HFFc6 (cell line): ENCODE results near the gene PTPN14. TPM values are rescaled to one million over a fixed set of nuclear protein-coding genes. Genes with fewer than 3 reads are reported as not detected.
A peak's percentile ranks its signal among the peaks of the same experiment; 100 is the strongest.

Experiments used
- DNase-seq: peaks from one replicate; pipeline ENCODE4 v3.0.0-alpha.2; 2018
- H3K27ac Mint-ChIP-seq: 2 replicates; pipeline ENCODE4 v1.8.0; 2020; ENCODE audit warnings: mild to moderate bottlenecking, mixed read lengths
- H3K27me3 Mint-ChIP-seq: 2 replicates; pipeline ENCODE4 v1.8.0; 2021; ENCODE audit warnings: mild to moderate bottlenecking, moderate library complexity, mixed read lengths; ENCODE audit not compliant: insufficient read depth
- H3K36me3 Mint-ChIP-seq: 2 replicates; pipeline ENCODE4 v1.8.0; 2021; ENCODE audit warnings: low read depth, mixed read lengths
- H3K4me1 Mint-ChIP-seq: 2 replicates; pipeline ENCODE4 v1.8.0; 2020; ENCODE audit warnings: low read depth, mixed read lengths
- H3K4me3 Mint-ChIP-seq: 2 replicates; pipeline ENCODE4 v1.8.0; 2020; ENCODE audit warnings: mild to moderate bottlenecking, moderate library complexity, mixed read lengths
- H3K9me3 Mint-ChIP-seq: 2 replicates; pipeline ENCODE4 v1.8.0; 2020; ENCODE audit warnings: mild to moderate bottlenecking, mixed read lengths
- total RNA-seq, 6 experiments: library from RNA; stranded (reverse); fragmentation: NEBNext Ultra II Directional; extraction: Animal tissue kit (Norgen Biotek cat#: 25700); gene quantifications; 2 replicates in 1 of 6; 3 replicates in 5 of 6; pipeline ENCODE4 v1.2.3, GENCODE V29; 2021
- TF ChIP-seq, protein P1 (sequence below): fragments of 200-600 bp; sonication (generic); IDR thresholded peaks from 2 replicates; pipeline ENCODE4 v1.5.0; 2021; ENCODE audit warnings: antibody characterized with exemption, mild to moderate bottlenecking

PTPN14 gene
- total RNA-seq, 6 experiments from 2014 or later = 93.6 to 140 (median 106) TPM

DNA sequence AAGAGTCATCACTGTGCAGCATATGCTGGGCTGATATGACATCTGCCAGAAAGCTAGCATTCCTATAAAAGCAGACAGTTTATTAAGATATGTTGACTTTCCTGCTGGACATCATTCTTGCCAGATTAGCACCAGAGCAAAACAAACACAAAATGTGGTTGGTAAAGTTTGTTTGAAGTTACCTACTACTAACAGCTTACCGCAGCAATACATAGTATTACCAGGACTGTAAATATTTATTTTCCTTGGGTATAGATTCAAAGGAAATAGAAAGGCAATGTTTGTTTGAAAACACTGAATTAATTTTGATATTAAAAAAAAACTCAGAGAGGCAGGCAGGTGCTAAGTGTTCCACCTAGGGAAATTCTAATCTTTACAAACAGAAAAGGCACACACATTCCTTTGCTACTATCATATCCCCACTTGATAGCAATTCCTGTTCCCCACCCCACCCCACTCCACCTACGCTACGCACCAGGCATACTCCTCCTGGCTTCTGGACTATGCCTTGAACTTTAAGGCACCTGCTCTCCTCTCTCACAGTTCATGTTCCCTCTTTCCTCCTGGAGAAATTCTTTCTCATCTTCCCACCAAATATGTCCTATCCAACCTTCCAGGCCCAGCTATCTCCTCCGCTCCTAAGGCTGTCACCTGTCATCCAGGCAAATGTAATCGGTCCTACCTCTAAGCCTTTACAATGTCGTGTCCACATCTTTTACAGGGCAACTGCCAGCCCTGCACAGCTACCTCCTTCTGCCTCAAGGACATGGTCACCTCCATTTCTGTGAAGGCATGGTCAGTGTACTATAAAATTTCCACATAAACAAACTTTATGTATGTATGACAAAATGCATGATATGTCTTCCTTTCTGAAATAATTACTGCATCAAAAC lies 34.7 kb downstream of the PTPN14 start:
- no peak for DNase-seq
- peaks cover 94% of the 10 kb centered on the region for H3K4me1 Mint-ChIP-seq
- TF ChIP-seq, protein P1, sequence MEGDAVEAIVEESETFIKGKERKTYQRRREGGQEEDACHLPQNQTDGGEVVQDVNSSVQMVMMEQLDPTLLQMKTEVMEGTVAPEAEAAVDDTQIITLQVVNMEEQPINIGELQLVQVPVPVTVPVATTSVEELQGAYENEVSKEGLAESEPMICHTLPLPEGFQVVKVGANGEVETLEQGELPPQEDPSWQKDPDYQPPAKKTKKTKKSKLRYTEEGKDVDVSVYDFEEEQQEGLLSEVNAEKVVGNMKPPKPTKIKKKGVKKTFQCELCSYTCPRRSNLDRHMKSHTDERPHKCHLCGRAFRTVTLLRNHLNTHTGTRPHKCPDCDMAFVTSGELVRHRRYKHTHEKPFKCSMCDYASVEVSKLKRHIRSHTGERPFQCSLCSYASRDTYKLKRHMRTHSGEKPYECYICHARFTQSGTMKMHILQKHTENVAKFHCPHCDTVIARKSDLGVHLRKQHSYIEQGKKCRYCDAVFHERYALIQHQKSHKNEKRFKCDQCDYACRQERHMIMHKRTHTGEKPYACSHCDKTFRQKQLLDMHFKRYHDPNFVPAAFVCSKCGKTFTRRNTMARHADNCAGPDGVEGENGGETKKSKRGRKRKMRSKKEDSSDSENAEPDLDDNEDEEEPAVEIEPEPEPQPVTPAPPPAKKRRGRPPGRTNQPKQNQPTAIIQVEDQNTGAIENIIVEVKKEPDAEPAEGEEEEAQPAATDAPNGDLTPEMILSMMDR = no peak
- peaks cover 2% of the 10 kb centered on the region for H3K27me3 Mint-ChIP-seq
- H3K4me3 Mint-ChIP-seq = no peak overlapping the region
- peaks cover 37% of the 10 kb centered on the region for H3K36me3 Mint-ChIP-seq
- peaks cover 5% of the 10 kb centered on the region; the same call in 1 of the 2 replicates for H3K9me3 Mint-ChIP-seq
- H3K27ac Mint-ChIP-seq = peak overlapping the region; percentile 67; the same call in 1 of the 2 replicates

DNA sequence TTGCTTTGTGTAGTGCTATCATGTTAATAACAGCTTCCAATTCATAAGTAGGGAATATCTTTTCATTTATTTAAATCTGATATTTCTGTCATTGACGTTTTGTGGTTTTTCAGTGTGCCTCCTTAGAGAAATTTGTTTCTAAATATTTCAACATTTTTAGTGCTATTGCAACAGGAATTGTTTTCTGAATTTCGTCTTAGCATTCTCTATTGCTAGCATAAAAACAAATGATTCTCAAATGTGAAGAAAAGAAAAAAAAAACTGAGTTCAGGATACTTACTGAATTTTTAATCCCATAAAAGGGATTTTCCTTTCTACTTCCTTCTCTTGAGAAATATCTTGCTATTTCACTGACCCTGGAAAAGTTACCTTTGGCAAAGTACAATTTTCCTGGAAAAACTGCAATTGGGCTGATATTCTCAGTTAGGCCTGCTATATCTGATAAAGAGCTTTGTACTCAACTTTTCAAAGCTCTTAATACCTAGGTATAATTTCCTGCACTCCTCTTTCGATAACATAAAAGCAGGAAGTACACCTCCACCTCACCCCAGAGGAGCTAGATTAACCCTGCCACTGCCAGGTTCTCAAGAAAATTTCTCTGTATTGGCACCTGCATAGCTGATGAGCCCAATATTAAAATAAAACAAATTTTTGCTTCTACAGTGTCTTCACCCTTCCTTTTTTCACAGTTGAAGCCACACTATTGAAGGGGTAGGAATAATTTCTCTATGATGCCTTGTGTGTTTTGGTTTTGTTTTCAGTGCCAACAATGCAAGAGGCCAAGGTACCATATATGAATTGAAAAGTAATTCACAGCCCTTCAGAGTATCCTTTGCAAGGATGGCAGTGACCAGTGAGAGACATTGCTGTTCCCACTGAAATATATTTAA lies 35.6 kb downstream of the PTPN14 start:
- no peak overlapping the region for H3K4me3 Mint-ChIP-seq
- peak overlapping the region; percentile 24; the same call in 1 of the 2 replicates for H3K27ac Mint-ChIP-seq
- peaks cover 2% of the 10 kb centered on the region for H3K27me3 Mint-ChIP-seq
- DNase-seq = no peak
- peaks cover 90% of the 10 kb centered on the region for H3K4me1 Mint-ChIP-seq
- peaks cover 38% of the 10 kb centered on the region for H3K36me3 Mint-ChIP-seq
- H3K9me3 Mint-ChIP-seq = peaks cover 13% of the 10 kb centered on the region
- TF ChIP-seq, protein P1 = no peak

DNA sequence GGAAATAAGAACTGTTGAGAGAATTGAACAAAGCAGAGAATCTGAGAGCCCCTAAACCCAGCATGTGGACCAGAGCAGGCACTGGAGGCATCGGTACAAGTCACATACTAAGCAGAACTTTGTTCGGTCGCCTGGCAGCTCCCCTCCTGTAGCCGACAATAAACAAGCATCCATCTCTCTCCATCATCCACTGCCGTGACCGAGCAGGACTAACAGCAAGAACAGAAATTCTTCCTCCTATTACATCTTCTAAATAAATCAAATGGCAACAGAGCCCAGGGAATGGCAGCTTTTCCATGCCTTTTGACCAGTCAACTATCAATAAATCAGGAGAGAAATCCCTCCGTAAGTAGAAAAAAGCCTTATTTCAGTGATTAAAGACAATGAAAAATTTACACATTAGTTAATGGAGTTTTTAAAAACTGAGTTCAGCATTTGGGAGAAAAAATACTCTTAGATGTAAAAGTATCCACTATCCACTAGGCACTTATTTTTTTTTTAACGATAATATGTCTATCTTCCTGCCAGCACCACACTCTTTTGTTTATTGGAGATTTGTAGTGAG lies 36.5 kb downstream of the PTPN14 start:
- peak overlapping the region; percentile 7; the same call in 1 of the 2 replicates for H3K4me3 Mint-ChIP-seq
- peaks cover 2% of the 10 kb centered on the region for H3K27me3 Mint-ChIP-seq
- DNase-seq = no peak
- peaks cover 22% of the 10 kb centered on the region for H3K9me3 Mint-ChIP-seq
- H3K27ac Mint-ChIP-seq = peak overlapping the region; percentile 31
- peaks cover 82% of the 10 kb centered on the region for H3K4me1 Mint-ChIP-seq
- peaks cover 47% of the 10 kb centered on the region for H3K36me3 Mint-ChIP-seq
- TF ChIP-seq, protein P1 = no peak

DNA sequence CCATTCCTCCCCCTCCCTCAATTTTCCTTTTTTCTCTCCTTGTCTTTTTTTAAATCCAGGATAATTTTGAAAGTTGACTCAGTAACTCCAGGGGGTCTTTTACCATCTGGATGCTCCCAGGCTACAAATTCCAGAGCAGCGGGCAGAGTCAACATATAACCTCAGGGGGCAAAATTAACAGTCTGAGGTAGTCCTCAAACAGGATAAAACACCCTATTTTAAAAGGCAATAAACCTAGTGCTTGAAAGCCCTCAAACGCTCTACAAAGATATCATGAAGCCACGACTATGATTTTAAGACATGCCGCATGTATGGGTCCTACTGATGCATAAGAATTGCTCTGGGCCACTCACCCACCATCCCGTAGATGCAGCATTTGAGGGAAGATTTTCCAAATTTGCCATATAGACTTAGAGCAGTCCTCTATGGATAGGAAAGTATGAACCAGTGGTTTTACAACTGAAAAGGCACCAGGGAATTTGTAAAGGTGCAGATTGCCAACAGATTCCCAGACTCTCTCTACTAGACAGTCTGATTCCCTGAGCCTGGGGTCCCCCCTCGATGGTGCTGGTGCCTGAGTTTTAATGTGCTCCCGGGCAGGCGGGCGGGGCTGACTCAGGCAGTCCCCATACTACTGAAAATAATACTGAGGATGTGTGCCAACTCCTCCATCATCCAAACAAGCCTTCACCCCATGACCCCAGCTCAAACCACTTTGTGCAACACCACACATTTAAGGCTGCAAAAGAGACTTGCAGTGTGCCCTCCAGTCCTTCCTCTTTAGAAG lies 37.2 kb downstream of the PTPN14 start:
- Mint-ChIP-seq H3K27ac (peak overlapping the region; percentile 69; the same call in 1 of the 2 replicates), H3K4me3 (no peak overlapping the region; the same call in 1 of the 2 replicates), H3K36me3 (peaks cover 50% of the 10 kb centered on the region), H3K9me3 (peaks cover 23% of the 10 kb centered on the region), H3K4me1 (peaks cover 79% of the 10 kb centered on the region), H3K27me3 (peaks cover 2% of the 10 kb centered on the region)
- TF ChIP-seq, protein P1 = no peak
- DNase-seq = no peak
